WTC11 (cell line): ENCODE measurements around the gene RASSF3. TPM values are rescaled to one million over a fixed set of nuclear protein-coding genes. Genes with fewer than 3 reads are reported as not detected.

ENCODE experiments used
- ATAC-seq: fragments of 200-7000 bp; cut with Tn5 transposase; 2 replicates; pipeline ENCODE4 v1.10.0; 2021; ENCODE audit warnings: mild to moderate bottlenecking, moderate library complexity
- CTCF ChIA-PET: fragments of 300-600 bp; sonication (Branson Sonifier 250); formaldehyde crosslinking; loops from one replicate; lab custom pipeline; 2021; ENCODE audit warnings: antibody characterized with exemption; lab: Charles Lee
- POLR2A ChIA-PET: fragments of 350-600 bp; sonication (Branson Sonifier 250); formaldehyde crosslinking; loops from one replicate; lab custom pipeline; 2021; ENCODE audit warnings: antibody characterized with exemption; lab: Charles Lee
- DNase-seq: peaks from one replicate; pipeline ENCODE4 v3.0.0; 2021; ENCODE audit warnings: low spot score
- H3K27ac Mint-ChIP-seq: 2 replicates; pipeline ENCODE4 v1.8.0; 2021; ENCODE audit warnings: mixed read lengths
- H3K27me3 Mint-ChIP-seq: 2 replicates; pipeline ENCODE4 v1.8.0; 2021; ENCODE audit warnings: low read depth, mild to moderate bottlenecking, moderate library complexity, mixed read lengths
- H3K36me3 Mint-ChIP-seq: 2 replicates; pipeline ENCODE4 v1.8.0; 2021; ENCODE audit warnings: mixed read lengths
- H3K4me1 Mint-ChIP-seq: 2 replicates; pipeline ENCODE4 v1.8.0; 2022; ENCODE audit warnings: mixed read lengths
- H3K4me3 Mint-ChIP-seq: 2 replicates; pipeline ENCODE4 v1.8.0; 2021; ENCODE audit warnings: mild to moderate bottlenecking, moderate library complexity, mixed read lengths
- H3K9me3 Mint-ChIP-seq: 2 replicates; pipeline ENCODE4 v1.8.0; 2021; ENCODE audit warnings: mixed read lengths
- AFF4 ChIP-seq: sonication (generic); formaldehyde crosslinking; IDR thresholded peaks from 2 replicates; pipeline ENCODE4 v1.8.1; 2023; ENCODE audit warnings: mild to moderate bottlenecking, missing genetic modification reagents, borderline replicate concordance
- ATF6 ChIP-seq: sonication (generic); formaldehyde crosslinking; IDR thresholded peaks from 2 replicates; pipeline ENCODE4 v1.8.1; 2023; ENCODE audit warnings: mild to moderate bottlenecking, missing genetic modification reagents
- EMX1 ChIP-seq: fragments of 250-450 bp; sonication (Bioruptor Pico); IDR thresholded peaks from 2 replicates; pipeline ENCODE4 v1.8.0; 2021; ENCODE audit warnings: mild to moderate bottlenecking
- HMGA2 ChIP-seq: fragments of 250-450 bp; sonication (Bioruptor Pico); IDR thresholded peaks from 2 replicates; pipeline ENCODE4 v1.4.0; 2021; ENCODE audit warnings: mild to moderate bottlenecking, moderate library complexity
- HMGXB4 ChIP-seq: sonication (generic); formaldehyde crosslinking; IDR thresholded peaks from 2 replicates; pipeline ENCODE4 v1.8.1; 2023; ENCODE audit warnings: mild to moderate bottlenecking, moderate library complexity, missing genetic modification reagents
- JUN ChIP-seq: sonication (generic); formaldehyde crosslinking; IDR thresholded peaks from 2 replicates; pipeline ENCODE4 v1.8.0; 2023; ENCODE audit warnings: mild to moderate bottlenecking, missing genetic modification reagents
- MXD4 ChIP-seq: fragments of 250-450 bp; sonication (Bioruptor Pico); IDR thresholded peaks from 2 replicates; pipeline ENCODE4 v1.8.0; 2021; ENCODE audit warnings: mild to moderate bottlenecking, moderate library complexity, borderline replicate concordance
- NR1H2 ChIP-seq: sonication (generic); formaldehyde crosslinking; IDR thresholded peaks from 2 replicates; pipeline ENCODE4 v1.9.0; 2021; ENCODE audit warnings: mild to moderate bottlenecking, moderate library complexity, missing genetic modification reagents
- NR2C2 ChIP-seq: sonication (generic); formaldehyde crosslinking; IDR thresholded peaks from 2 replicates; pipeline ENCODE4 v1.8.0; 2022; ENCODE audit warnings: mild to moderate bottlenecking, missing genetic modification reagents
- SMAD3 ChIP-seq: sonication (generic); formaldehyde crosslinking; IDR thresholded peaks from 2 replicates; pipeline ENCODE4 v1.8.0; 2022; ENCODE audit warnings: missing genetic modification reagents, mild to moderate bottlenecking, borderline replicate concordance
- TEAD1 ChIP-seq: sonication (generic); formaldehyde crosslinking; IDR thresholded peaks from 2 replicates; pipeline ENCODE4 v1.8.0; 2022; ENCODE audit warnings: mild to moderate bottlenecking, missing genetic modification reagents
- ZBTB21 ChIP-seq: sonication (generic); formaldehyde crosslinking; IDR thresholded peaks from 2 replicates; pipeline ENCODE4 v1.8.1; 2023; ENCODE audit warnings: mild to moderate bottlenecking, missing genetic modification reagents, borderline replicate concordance
- ZMAT4 ChIP-seq: fragments of 250-450 bp; sonication (Bioruptor Pico); IDR thresholded peaks from 2 replicates; pipeline ENCODE4 v1.9.0; 2021; ENCODE audit warnings: mild to moderate bottlenecking
- ZNF138 ChIP-seq: sonication (generic); formaldehyde crosslinking; conservative IDR thresholded peaks from 2 replicates; pipeline ENCODE4 v1.8.1; 2022; ENCODE audit warnings: mild to moderate bottlenecking, moderate library complexity, missing genetic modification reagents
- ZNF317 ChIP-seq: sonication (generic); formaldehyde crosslinking; IDR thresholded peaks from 2 replicates; pipeline ENCODE4 v1.8.1; 2023; ENCODE audit warnings: low read depth, mild to moderate bottlenecking, moderate library complexity, missing genetic modification reagents, borderline replicate concordance
- ZNF671 ChIP-seq: fragments of 250-450 bp; sonication (Bioruptor Pico); IDR thresholded peaks from 2 replicates; pipeline ENCODE4 v1.8.0; 2021; ENCODE audit warnings: mild to moderate bottlenecking
- total RNA-seq: library from RNA; stranded (reverse); gene quantifications from 3 replicates; pipeline ENCODE4 v1.2.3, GENCODE V29; 2021
- TF ChIP-seq, protein P1 (sequence below): fragments of 250-450 bp; sonication (Bioruptor Pico); IDR thresholded peaks from 2 replicates; pipeline ENCODE4 v2.1.2; 2022; ENCODE audit warnings: mild to moderate bottlenecking, moderate library complexity
- TF ChIP-seq, protein P2 (sequence below): sonication (generic); formaldehyde crosslinking; IDR thresholded peaks from 2 replicates; pipeline ENCODE4 v1.8.0; 2022; ENCODE audit warnings: mild to moderate bottlenecking, missing genetic modification reagents
- TF ChIP-seq, protein P3 (sequence below): sonication (generic); formaldehyde crosslinking; IDR thresholded peaks from 2 replicates; pipeline ENCODE4 v1.8.0; 2022; ENCODE audit warnings: mild to moderate bottlenecking, missing genetic modification reagents

RASSF3 gene
- total RNA-seq, 1 experiment from 2014 or later: 54.7 TPM

- ATAC-seq: no peak
- no peak for DNase-seq
- ChIA-PET POLR2A (no interaction called here), CTCF (interaction anchor here (0.9 to 6.1 kb wide), 4 partner anchors 17 to 124 kb away, joined by 3 to 27 read pairs (median 4); no protein-coding TSS in a partner anchor)
- peaks cover 8% of the 10 kb centered on the region for H3K9me3 Mint-ChIP-seq
- peaks cover 23% of the 10 kb centered on the region for H3K4me1 Mint-ChIP-seq
- no peak overlapping the region for H3K4me3 Mint-ChIP-seq
- TF ChIP-seq HMGXB4 (CRISPR knock-in tag) (no peak), SMAD3 (CRISPR knock-in tag) (no peak), JUN (CRISPR knock-in tag) (no peak), HMGA2 (no peak), ZMAT4 (CRISPR knock-in tag) (no peak), MXD4 (CRISPR knock-in tag) (no peak), ZNF317 (no peak), EMX1 (CRISPR knock-in tag) (no peak), ATF6 (CRISPR knock-in tag) (no peak), NR2C2 (no peak), AFF4 (CRISPR knock-in tag) (no peak), ZBTB21 (CRISPR knock-in tag) (no peak), ZNF138 (no peak), NR1H2 (CRISPR knock-in tag) (no peak), TEAD1 (CRISPR knock-in tag) (no peak), ZNF671 (CRISPR knock-in tag) (no peak)
- TF ChIP-seq, protein P1, sequence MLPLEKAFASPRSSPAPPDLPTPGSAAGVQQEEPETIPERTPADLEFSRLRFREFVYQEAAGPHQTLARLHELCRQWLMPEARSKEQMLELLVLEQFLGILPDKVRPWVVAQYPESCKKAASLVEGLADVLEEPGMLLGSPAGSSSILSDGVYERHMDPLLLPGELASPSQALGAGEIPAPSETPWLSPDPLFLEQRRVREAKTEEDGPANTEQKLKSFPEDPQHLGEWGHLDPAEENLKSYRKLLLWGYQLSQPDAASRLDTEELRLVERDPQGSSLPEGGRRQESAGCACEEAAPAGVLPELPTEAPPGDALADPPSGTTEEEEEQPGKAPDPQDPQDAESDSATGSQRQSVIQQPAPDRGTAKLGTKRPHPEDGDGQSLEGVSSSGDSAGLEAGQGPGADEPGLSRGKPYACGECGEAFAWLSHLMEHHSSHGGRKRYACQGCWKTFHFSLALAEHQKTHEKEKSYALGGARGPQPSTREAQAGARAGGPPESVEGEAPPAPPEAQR (CRISPR knock-in tag): no peak
- TF ChIP-seq, protein P2, sequence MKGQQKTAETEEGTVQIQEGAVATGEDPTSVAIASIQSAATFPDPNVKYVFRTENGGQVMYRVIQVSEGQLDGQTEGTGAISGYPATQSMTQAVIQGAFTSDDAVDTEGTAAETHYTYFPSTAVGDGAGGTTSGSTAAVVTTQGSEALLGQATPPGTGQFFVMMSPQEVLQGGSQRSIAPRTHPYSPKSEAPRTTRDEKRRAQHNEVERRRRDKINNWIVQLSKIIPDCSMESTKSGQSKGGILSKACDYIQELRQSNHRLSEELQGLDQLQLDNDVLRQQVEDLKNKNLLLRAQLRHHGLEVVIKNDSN (CRISPR knock-in tag): no peak
- TF ChIP-seq, protein P3, sequence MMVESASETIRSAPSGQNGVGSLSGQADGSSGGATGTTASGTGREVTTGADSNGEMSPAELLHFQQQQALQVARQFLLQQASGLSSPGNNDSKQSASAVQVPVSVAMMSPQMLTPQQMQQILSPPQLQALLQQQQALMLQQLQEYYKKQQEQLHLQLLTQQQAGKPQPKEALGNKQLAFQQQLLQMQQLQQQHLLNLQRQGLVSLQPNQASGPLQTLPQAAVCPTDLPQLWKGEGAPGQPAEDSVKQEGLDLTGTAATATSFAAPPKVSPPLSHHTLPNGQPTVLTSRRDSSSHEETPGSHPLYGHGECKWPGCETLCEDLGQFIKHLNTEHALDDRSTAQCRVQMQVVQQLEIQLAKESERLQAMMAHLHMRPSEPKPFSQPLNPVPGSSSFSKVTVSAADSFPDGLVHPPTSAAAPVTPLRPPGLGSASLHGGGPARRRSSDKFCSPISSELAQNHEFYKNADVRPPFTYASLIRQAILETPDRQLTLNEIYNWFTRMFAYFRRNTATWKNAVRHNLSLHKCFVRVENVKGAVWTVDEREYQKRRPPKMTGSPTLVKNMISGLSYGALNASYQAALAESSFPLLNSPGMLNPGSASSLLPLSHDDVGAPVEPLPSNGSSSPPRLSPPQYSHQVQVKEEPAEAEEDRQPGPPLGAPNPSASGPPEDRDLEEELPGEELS (CRISPR knock-in tag): no peak
- no peaks in the 10 kb centered on the region for H3K36me3 Mint-ChIP-seq
- H3K27ac Mint-ChIP-seq: no peak overlapping the region
- H3K27me3 Mint-ChIP-seq: no peaks in the 10 kb centered on the region
Measured at GRCh38 chr12:64567570-64567969, 42.7 kb upstream of the RASSF3 start.
